Transverse colon (tissue), 4 donors: ENCODE data around the gene TNS1.

Source experiments
- EP300 ChIP-seq: sonication (generic); formaldehyde crosslinking; IDR thresholded peaks from one replicate; pipeline ENCODE4 v1.6.1; 2017; ENCODE audit warnings: antibody characterized with exemption, low read depth
- POLR2A ChIP-seq: fragments of 450-650 bp; IDR thresholded peaks from one replicate; pipeline ENCODE4 v1.6.1; 2016; ENCODE audit warnings: antibody characterized with exemption, mild to moderate bottlenecking, moderate library complexity
- POLR2AphosphoS5 ChIP-seq, 3 donors: sonication (generic); formaldehyde crosslinking; IDR thresholded peaks; one replicate each; pipeline ENCODE4 v1.6.1; 2016; ENCODE audit warnings: antibody characterized with exemption in 3 of 3
- TF ChIP-seq, protein P1 (sequence below), 5 experiments: fragments of 200-600 bp in 3 of 5; fragments of 450-650 bp in 2 of 5; sonication (generic) in 3 of 5; IDR thresholded peaks; 1 replicate in 2 of 5; 2 replicates in 3 of 5; pipeline ENCODE4 v1.5.1; 2016 to 2017; ENCODE audit warnings: antibody characterized with exemption in 5 of 5, inconsistent platforms in 3 of 5, mild to moderate bottlenecking in 2 of 5, moderate library complexity in 1 of 5

DNA sequence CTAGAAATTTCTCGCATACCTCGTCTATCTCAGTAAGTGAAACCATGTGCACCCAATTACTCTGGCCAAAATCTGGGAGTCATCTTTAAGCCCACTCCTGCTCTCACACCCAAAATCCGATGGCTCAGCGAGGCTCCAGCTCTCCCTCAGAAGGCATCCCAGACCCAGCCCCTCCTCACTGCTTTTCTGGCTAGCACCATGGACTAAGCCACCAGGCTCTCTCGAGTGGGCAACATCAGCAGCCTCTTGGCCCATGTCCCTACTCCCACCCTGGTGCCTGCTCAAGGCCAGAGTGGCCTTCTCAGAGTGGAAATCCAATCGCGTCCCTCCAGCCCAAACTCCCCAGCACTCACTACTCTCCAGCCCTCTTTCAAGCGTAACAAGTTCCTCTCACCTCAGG is 27.2 kb downstream of the TNS1 start:
- TF ChIP-seq, protein P1, sequence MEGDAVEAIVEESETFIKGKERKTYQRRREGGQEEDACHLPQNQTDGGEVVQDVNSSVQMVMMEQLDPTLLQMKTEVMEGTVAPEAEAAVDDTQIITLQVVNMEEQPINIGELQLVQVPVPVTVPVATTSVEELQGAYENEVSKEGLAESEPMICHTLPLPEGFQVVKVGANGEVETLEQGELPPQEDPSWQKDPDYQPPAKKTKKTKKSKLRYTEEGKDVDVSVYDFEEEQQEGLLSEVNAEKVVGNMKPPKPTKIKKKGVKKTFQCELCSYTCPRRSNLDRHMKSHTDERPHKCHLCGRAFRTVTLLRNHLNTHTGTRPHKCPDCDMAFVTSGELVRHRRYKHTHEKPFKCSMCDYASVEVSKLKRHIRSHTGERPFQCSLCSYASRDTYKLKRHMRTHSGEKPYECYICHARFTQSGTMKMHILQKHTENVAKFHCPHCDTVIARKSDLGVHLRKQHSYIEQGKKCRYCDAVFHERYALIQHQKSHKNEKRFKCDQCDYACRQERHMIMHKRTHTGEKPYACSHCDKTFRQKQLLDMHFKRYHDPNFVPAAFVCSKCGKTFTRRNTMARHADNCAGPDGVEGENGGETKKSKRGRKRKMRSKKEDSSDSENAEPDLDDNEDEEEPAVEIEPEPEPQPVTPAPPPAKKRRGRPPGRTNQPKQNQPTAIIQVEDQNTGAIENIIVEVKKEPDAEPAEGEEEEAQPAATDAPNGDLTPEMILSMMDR (IDR thresholded peaks at IDR 0.05), result no peak
- TF ChIP-seq POLR2A (no peak), POLR2AphosphoS5 (IDR thresholded peaks at IDR 0.05) (no peak), EP300 (no peak)
